ENCODE data around the gene POT1. TPM values are rescaled to one million over a fixed set of nuclear protein-coding genes. Genes with fewer than 3 reads are reported as not detected.

Gene POT1
- polyA plus RNA-seq = 23.2 and 26.0 TPM in 2 replicates

DNA sequence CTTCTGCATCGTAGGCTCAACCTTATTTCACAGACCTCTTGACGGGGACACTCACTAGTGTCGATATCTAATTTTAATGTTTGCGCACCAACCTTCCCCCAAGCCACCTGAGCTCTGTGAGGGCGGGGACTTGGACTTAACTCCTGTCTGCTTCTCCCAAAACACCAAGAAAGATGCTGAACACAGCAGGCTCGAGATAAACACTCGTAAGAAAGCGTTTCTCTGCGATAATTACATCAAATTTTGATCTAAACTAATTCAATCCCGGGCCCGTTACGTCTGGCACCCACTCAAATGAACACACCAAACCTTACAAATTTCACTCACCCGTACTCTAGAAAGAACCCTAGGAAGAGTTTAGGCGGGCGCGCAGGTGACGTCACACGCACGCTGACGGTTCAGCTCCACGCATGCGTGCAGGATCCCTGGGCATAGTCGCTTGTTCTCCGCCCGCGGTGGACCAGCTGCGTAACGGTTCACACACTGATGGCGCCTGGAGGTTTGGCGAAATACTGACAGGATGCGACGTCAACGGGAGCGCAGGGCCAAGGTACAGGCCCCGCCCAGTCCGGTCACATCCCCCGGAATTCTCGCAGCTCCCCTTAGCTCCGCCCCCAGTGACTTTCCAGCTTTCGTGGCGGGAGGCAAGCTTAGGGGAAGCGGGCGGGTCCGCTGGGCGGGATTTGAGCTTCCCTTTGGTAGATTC, at the start of gene POT1:
Gene POT1, minus strand, starts transcription at position 359 of the 706 bp plus-strand sequence. CDS start 32,652 bp downstream, outside the sequence.

Other genes with a start within 250 kb of the POT1 start
- gene GPR37, start 164.0 kb downstream of the POT1 start, polyA plus RNA-seq = 2.7 TPM in 1 of 2 replicates, not detected in the other